Measurements from ENCODE around the gene CAPN3.
A peak's percentile ranks its signal among the peaks of the same experiment; 100 is the strongest.

The CAPN3 gene

DNA sequence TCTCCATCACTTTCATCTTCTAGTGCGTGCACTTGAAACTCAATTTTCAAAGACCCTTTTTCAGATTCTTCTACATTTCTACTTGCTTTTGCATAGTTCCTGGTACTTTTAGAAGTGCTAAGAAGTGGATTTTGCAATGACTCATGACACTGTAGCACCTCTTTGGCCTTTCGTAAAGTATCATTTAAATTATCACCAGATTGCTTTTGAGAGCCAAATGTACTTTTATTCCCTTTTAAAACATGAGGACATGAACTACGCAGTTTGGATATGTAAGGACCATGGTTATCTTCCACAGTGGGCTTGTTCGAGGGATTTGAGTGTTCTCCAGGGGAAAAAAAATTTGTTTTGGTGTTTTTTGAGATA is 91.1 kb downstream of the CAPN3 start:
- in situ Hi-C loops (cut with MboI; ENCODE audit: low pct_unique_long_range_greater_than_20kb, low sequenced_read_pairs, unreplicated experiment): no loop called here
- TF ChIP-seq, protein P1, sequence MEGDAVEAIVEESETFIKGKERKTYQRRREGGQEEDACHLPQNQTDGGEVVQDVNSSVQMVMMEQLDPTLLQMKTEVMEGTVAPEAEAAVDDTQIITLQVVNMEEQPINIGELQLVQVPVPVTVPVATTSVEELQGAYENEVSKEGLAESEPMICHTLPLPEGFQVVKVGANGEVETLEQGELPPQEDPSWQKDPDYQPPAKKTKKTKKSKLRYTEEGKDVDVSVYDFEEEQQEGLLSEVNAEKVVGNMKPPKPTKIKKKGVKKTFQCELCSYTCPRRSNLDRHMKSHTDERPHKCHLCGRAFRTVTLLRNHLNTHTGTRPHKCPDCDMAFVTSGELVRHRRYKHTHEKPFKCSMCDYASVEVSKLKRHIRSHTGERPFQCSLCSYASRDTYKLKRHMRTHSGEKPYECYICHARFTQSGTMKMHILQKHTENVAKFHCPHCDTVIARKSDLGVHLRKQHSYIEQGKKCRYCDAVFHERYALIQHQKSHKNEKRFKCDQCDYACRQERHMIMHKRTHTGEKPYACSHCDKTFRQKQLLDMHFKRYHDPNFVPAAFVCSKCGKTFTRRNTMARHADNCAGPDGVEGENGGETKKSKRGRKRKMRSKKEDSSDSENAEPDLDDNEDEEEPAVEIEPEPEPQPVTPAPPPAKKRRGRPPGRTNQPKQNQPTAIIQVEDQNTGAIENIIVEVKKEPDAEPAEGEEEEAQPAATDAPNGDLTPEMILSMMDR (IDR thresholded peaks at IDR 0.05; ENCODE audit: extremely low read depth, insufficient read depth, missing control alignments): no peak
- DNase-seq (ENCODE audit: low spot score): no peak

DNA sequence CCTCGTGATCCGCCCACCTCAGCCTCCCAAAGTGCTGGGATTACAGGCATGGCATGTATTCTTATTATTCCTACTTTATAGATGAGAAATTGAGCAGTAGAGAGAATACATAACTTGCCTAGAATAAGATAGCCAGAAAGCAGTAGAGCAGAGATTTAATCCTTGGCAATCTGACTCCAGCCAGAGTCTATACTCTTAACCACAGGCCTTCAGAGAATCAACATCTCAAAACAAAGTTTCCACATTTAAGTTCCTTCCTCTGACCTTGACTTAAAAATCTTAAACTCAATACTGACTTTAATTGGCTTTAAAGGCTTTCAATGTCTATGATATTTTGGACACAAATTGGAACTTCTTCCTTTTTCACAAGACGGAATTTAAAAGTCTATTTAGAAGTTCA is 94.5 kb downstream of the CAPN3 start:
- TF ChIP-seq, protein P1 (IDR thresholded peaks at IDR 0.05; ENCODE audit: extremely low read depth, insufficient read depth, missing control alignments): no peak
- in situ Hi-C loops (cut with MboI; ENCODE audit: low pct_unique_long_range_greater_than_20kb, low sequenced_read_pairs, unreplicated experiment): no loop called here
- DNase-seq (ENCODE audit: low spot score): no peak

DNA sequence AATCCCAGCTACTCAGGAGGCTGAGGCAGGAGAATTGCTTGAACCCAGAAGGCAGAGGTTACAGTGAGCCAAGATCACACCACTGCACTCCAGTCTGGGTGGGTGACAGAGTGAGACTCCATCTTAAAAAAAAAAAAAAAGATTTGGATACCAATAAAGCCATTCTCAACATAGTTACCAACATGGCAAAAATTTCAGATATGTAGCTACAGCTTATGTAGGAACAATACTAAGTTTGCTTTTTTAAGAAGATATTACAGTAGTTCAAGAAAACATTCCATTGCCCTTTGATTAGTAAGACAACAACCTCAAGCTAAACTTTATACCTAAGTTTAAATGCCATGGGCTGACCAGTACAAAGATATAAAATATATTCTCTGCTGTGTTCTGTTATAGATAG is 97.2 kb downstream of the CAPN3 start:
- TF ChIP-seq, protein P1 (IDR thresholded peaks at IDR 0.05; ENCODE audit: extremely low read depth, insufficient read depth, missing control alignments): no peak
- no peak for DNase-seq (ENCODE audit: low spot score)
- in situ Hi-C loops (cut with MboI; ENCODE audit: low pct_unique_long_range_greater_than_20kb, low sequenced_read_pairs, unreplicated experiment): no loop called here

DNA sequence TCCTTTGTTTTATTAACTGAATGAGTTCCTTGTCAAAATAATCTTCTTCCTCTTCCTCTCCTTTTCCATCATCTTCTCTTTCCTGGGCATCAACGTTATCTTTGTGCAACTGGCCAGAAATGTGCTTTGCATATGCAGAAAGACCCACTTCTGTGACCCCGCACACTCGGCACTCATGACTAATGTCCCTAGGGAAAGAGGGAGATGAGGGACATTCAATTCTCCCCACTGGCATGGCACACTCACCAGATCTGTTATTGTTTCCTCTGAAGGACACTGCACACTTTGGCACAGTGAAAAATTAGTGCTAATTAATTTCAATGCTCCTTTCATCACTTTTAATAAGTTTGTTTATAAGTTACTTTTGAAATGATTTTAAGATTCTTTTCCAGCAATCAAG is 97.7 kb downstream of the CAPN3 start:
- no peak for DNase-seq (ENCODE audit: low spot score)
- TF ChIP-seq, protein P1 (IDR thresholded peaks at IDR 0.05; ENCODE audit: extremely low read depth, insufficient read depth, missing control alignments): no peak
- in situ Hi-C loops (cut with MboI; ENCODE audit: low pct_unique_long_range_greater_than_20kb, low sequenced_read_pairs, unreplicated experiment): no loop called here

DNA sequence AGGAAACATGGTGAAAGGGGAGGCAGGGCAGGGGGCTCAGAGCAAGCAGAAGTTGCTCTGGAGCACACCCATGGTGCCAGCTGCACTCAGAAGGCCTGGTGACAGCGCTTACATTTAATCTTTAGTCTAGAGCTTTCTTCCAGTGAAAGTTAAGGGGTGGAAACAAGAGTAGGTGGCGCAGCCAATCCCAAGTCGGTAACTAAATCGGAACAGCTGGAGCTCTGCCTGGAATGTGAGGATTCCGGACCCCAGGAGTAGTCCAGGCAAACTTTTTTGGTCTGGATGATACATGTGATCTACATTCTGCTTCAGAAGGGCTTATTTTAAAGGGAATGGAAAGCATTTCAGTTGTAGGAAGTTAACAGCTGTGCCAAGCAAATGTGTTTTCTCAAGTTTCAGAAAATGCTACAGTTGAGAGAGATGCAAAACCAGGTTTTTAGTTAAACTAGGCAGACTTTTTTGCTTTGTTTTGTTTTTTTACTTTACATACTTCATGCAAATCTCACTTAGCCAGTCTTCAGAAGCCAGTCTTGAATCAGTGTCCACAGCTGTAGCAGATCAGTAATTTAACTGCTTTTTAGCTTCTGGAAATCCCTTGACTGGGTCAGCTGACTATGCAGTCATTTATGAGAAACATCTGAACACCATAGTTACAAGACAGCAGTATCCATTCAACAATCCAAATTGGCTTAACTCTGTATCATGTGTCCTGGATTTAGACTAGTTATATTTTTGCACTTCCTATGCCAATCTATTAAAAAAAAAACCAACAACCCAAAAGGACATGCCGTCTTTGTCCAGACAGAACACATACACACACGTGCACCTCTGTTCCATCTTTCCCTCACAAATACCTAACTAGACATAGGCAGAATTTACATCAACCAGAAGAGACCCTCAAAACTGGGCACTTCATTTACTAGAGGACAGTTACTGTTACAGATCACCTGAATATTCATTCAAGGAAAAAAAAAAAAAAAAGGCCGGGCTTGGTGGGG is 98.4 kb downstream of the CAPN3 start:
- DNase-seq (ENCODE audit: low spot score): peak; percentile 31
- TF ChIP-seq, protein P1 (IDR thresholded peaks at IDR 0.05; ENCODE audit: extremely low read depth, insufficient read depth, missing control alignments): no peak
- in situ Hi-C loops (cut with MboI; ENCODE audit: low pct_unique_long_range_greater_than_20kb, low sequenced_read_pairs, unreplicated experiment): no loop called here

DNA sequence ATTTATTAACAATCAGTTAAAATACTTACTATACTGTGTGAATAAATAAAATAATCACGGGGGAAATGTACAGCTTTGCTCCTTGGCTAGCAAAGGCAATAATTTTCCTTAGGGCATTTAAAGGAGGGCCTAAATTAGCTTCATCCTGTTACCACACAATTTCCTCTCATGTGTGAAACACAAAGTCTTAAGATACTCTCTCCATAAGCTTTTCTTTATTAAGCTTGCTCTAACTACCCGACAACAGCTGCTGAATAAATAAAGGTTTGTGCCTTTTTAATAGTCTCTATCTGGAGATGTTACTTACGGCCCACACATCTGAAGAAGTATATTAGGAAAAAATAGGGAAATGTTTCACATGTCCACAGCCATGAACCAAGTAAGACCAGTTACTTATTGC is 102.0 kb downstream of the CAPN3 start:
- in situ Hi-C loops (cut with MboI; ENCODE audit: low pct_unique_long_range_greater_than_20kb, low sequenced_read_pairs, unreplicated experiment): no loop called here

More for the DNA sequence above, 102.0 kb downstream of the CAPN3 start:
- DNase-seq (ENCODE audit: low spot score): no peak
- TF ChIP-seq, protein P1 (IDR thresholded peaks at IDR 0.05; ENCODE audit: extremely low read depth, insufficient read depth, missing control alignments): no peak
